ENCODE results near the gene CNOT3.

DNA sequence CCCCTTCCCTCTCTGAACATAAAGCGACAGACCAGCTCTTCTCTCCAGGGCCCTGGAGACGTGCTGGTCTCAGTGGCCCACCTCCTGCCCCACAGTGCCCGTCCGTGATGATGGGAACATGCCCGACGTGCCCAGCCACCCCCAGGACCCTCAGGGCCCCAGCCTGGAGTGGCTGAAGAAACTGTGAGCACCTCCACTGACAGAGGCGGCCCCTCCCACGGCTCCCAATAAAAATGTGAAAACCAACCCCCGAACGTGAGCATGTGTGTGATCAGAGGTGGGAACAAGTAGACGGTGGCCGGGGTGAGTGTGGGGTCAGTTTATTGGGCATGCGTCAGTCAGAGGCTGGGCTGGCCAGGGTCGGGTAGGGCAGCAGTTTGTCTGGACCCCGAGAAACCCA is 30.8 kb upstream of the CNOT3 start:
- TF ChIP-seq FOXK2 (IDR thresholded peaks at IDR 0.05): no peak
- no peak for TF ChIP-seq FOXM1 (IDR thresholded peaks at IDR 0.05; ENCODE audit: borderline replicate concordance)

All from HEK293T (cell line).